ENCODE results near the gene MED17.
"Not testable (repeated sequence)": the region's sequence is repeated elsewhere in the genome, so short reads cannot be mapped to it uniquely, and the experiment has no call there.

Gene MED17

GRCh38 chr11:93784145-93784934 lies at the start of gene MED17:
MED17 (plus strand) TSS chr11:93784282; CDS start chr11:93784514, 232 bp downstream.
- peak; percentile 77 for DNase-seq (ENCODE audit: low read depth)

- DNase-seq (ENCODE audit: low read depth) = no peak
Observed at GRCh38 chr11:93734427-93735222, 49.5 kb upstream of the MED17 start.

GRCh38 chr11:93735627-93736026 lies 48.5 kb upstream of the MED17 start:
- no peak for DNase-seq (ENCODE audit: low read depth)

GRCh38 chr11:93736129-93736528 lies 48.0 kb upstream of the MED17 start:
- DNase-seq (ENCODE audit: low read depth) = no peak

GRCh38 chr11:93737904-93738612 lies 46.0 kb upstream of the MED17 start:
- DNase-seq (ENCODE audit: low read depth) = no peak

GRCh38 chr11:93738647-93739081 lies 45.4 kb upstream of the MED17 start:
- DNase-seq (ENCODE audit: low read depth) = no peak

GRCh38 chr11:93740031-93740729 lies 43.9 kb upstream of the MED17 start:
- DNase-seq (ENCODE audit: low read depth) = no peak

GRCh38 chr11:93740730-93741093 lies 43.4 kb upstream of the MED17 start:
- DNase-seq (ENCODE audit: low read depth) = no peak

- peak; percentile 94 for DNase-seq (ENCODE audit: low read depth)
Observed at GRCh38 chr11:93741094-93741881, 42.8 kb upstream of the MED17 start, which contains the start of the genes C11orf54 and TAF1D. C11orf54 (plus strand) TSS chr11:93741672; CDS start chr11:93747394, 5,722 bp downstream. TAF1D (minus strand) TSS chr11:93741495; CDS start chr11:93739304, 2,191 bp downstream.

- DNase-seq (ENCODE audit: low read depth) = no peak
Observed at GRCh38 chr11:93741882-93742226, 42.2 kb upstream of the MED17 start.

GRCh38 chr11:93743291-93743690 lies 40.8 kb upstream of the MED17 start:
- no peak for DNase-seq (ENCODE audit: low read depth)

- no peak for DNase-seq (ENCODE audit: low read depth)
Observed at GRCh38 chr11:93744669-93745004, 39.4 kb upstream of the MED17 start.

- DNase-seq (ENCODE audit: low read depth) = not testable (repeated sequence)
Observed at GRCh38 chr11:93745005-93745755, 38.9 kb upstream of the MED17 start.

- DNase-seq (ENCODE audit: low read depth) = no peak
Observed at GRCh38 chr11:93746101-93746500, 38.0 kb upstream of the MED17 start.

- DNase-seq (ENCODE audit: low read depth) = no peak
Observed at GRCh38 chr11:93747122-93747521, 37.0 kb upstream of the MED17 start.

- no peak for DNase-seq (ENCODE audit: low read depth)
Observed at GRCh38 chr11:93751001-93751400, 33.1 kb upstream of the MED17 start.

GRCh38 chr11:93753241-93753640 lies 30.8 kb upstream of the MED17 start:
- DNase-seq (ENCODE audit: low read depth) = no peak

GRCh38 chr11:93756748-93757147 lies 27.3 kb upstream of the MED17 start:
- DNase-seq (ENCODE audit: low read depth) = no peak

GRCh38 chr11:93757301-93757700 lies 26.8 kb upstream of the MED17 start:
- no peak for DNase-seq (ENCODE audit: low read depth)
